Left ventricle myocardium inferior (tissue), 1 donor: Measurements from ENCODE around the gene HRAS. TPM values are rescaled to one million over a fixed set of nuclear protein-coding genes. Genes with fewer than 3 reads are reported as not detected.

Source experiments
- DNase-seq: peaks from one replicate; pipeline ENCODE4 v3.0.0-alpha.2; 2020
- H3K27ac ChIP-seq: fragments of 200-600 bp; replicated peaks from 2 replicates; pipeline ENCODE4 v1.8.0; 2021
- H3K27me3 ChIP-seq: fragments of 200-600 bp; 2 replicates; pipeline ENCODE4 v1.8.0; 2021; ENCODE audit warnings: low read depth
- H3K36me3 ChIP-seq: fragments of 200-600 bp; 2 replicates; pipeline ENCODE4 v1.8.0; 2021
- H3K4me1 ChIP-seq: fragments of 200-600 bp; 2 replicates; pipeline ENCODE4 v1.8.0; 2021
- H3K4me3 ChIP-seq: fragments of 200-600 bp; 2 replicates; pipeline ENCODE4 v1.8.0; 2021; ENCODE audit warnings: mild to moderate bottlenecking, moderate library complexity
- H3K9me3 ChIP-seq: fragments of 200-600 bp; replicated peaks from 2 replicates; pipeline ENCODE4 v1.8.0; 2021
- CTCF ChIP-seq: fragments of 200-600 bp; IDR thresholded peaks from 2 replicates; pipeline ENCODE4 v1.8.0; 2021; ENCODE audit warnings: antibody characterized with exemption, mild to moderate bottlenecking, borderline replicate concordance
- intact Hi-C: fragments of 100-400 bp; cut with micrococcal nuclease; formaldehyde crosslinking; loops from one replicate; pipeline ENCODE4 v1.11.0; 2022
- total RNA-seq: library from RNA; stranded (reverse); fragmentation: NEBNext Ultra II Directional; extraction: Animal tissue kit (Norgen Biotek cat#: 25700); gene quantifications from one replicate; pipeline ENCODE4 v1.2.1, GENCODE V29; 2021
- donor health status: DM: no; HTN: yes; CAD: no; lungs with severe emphysema.

HRAS gene
- total RNA-seq, 1 donor from 2014 or later, result 55.9 TPM

DNA sequence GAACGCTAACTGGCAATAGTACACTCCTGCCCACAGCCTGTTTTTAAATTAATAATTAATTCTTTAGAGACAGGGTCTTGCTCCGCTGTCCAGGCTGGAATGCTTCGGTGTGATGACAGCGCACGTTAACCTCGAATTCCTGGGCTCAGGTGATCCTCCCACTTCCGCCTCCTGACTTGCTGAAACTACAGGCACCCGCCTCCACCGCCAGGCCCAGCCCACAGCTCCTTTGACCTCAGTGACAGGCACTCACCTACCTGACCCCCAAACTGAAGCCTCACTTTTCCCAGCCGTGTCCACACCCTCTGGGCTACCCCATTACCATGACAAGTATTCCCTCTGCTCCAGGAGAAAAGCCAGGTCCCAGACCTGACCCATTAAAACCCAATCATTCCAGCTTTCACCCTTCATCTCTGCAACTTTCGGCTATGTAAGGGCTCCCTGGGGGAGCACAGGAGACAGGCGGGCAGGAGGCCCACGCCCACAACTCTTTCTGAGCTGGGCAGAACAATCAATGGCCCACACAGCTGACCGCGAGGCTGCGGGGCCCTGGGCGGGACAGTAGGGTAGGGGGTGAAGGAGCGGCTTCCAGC lies 24.4 kb upstream of the HRAS start:
- Histone ChIP-seq H3K27ac (peak overlapping the region; percentile 64), H3K9me3 (no peaks in the 10 kb centered on the region), H3K36me3 (no peaks in the 10 kb centered on the region), H3K4me3 (peak overlapping the region; percentile 91), H3K27me3 (peaks cover 56% of the 10 kb centered on the region), H3K4me1 (peaks cover 31% of the 10 kb centered on the region)
- intact Hi-C loops, result no loop called here
- no peak for TF ChIP-seq CTCF
- DNase-seq, result no peak

DNA sequence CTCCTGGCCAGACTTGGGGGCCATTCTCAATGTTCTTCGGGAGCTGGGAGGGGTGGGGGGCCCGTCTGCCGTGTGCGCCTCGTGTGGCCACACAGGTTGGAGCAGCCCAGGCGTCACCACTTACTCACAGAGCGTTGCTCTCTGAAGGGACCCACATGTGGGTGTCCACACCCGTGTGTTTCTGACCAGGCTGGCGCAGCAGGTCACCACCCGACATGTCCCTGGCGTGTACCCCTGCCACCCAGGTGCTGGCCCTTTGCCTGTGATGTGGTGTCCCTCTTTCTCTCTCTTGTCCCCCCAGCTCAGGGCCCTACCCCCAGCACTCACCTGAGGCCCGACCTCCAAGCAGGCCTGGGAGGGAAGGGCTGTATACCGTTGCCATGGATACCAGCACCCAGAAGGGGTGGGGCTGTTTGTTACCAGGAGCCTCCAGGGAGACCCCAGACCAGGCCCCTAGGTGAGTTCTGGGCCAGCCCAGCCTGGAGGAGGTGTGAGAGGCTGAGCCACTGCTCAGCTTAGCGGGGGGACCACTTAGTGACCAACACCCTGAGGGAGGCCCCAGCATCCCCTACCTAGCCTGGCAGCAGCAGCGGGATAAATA lies 23.7 kb upstream of the HRAS start:
- H3K9me3 ChIP-seq, result no peaks in the 10 kb centered on the region
- H3K36me3 ChIP-seq, result no peaks in the 10 kb centered on the region
- H3K4me1 ChIP-seq, result peaks cover 36% of the 10 kb centered on the region
- no peak overlapping the region for H3K27ac ChIP-seq
- no peak for TF ChIP-seq CTCF
- no peak for DNase-seq
- intact Hi-C loops, result no loop called here
- no peak overlapping the region for H3K4me3 ChIP-seq
- peaks cover 62% of the 10 kb centered on the region for H3K27me3 ChIP-seq

- Histone ChIP-seq H3K27ac (no peak overlapping the region), H3K9me3 (no peaks in the 10 kb centered on the region), H3K4me3 (no peak overlapping the region), H3K36me3 (no peaks in the 10 kb centered on the region), H3K4me1 (peaks cover 36% of the 10 kb centered on the region), H3K27me3 (peaks cover 69% of the 10 kb centered on the region)
- DNase-seq, result no peak
- intact Hi-C loops, result no loop called here
- TF ChIP-seq CTCF, result no peak
These were observed 23.1 kb upstream of the HRAS start for GRCh38 chr11:558503-558902.

GRCh38 chr11:557328-558132 lies 22.2 kb upstream of the HRAS start:
- intact Hi-C loops, result no loop called here
- Histone ChIP-seq H3K27ac (no peak overlapping the region), H3K4me1 (peaks cover 36% of the 10 kb centered on the region), H3K36me3 (no peaks in the 10 kb centered on the region), H3K9me3 (no peaks in the 10 kb centered on the region), H3K4me3 (no peak overlapping the region), H3K27me3 (peaks cover 78% of the 10 kb centered on the region)
- no peak for TF ChIP-seq CTCF
- no peak for DNase-seq

GRCh38 chr11:556662-557256 lies 21.4 kb upstream of the HRAS start:
- Histone ChIP-seq H3K36me3 (no peaks in the 10 kb centered on the region), H3K27me3 (peaks cover 86% of the 10 kb centered on the region), H3K4me3 (no peak overlapping the region), H3K4me1 (peaks cover 36% of the 10 kb centered on the region), H3K27ac (no peak overlapping the region), H3K9me3 (no peaks in the 10 kb centered on the region)
- no peak for TF ChIP-seq CTCF
- intact Hi-C loops, result no loop called here
- no peak for DNase-seq
